GM21576 (cell line): ENCODE results near the gene ANO6.

Source experiments
- ATAC-seq: cut with Tn5 transposase; IDR thresholded peaks from one replicate; pipeline ENCODE4 v1.9.1; 2021; ENCODE audit warnings: mild to moderate bottlenecking, moderate library complexity; ENCODE audit not compliant: unreplicated experiment

Gene ANO6

GRCh38 chr12:45342171-45342570 lies 126.3 kb downstream of the ANO6 start:
- no peak for ATAC-seq

GRCh38 chr12:45342848-45343247 lies 127.0 kb downstream of the ANO6 start:
- ATAC-seq: no peak

GRCh38 chr12:45343269-45344051 lies 127.6 kb downstream of the ANO6 start:
- no peak for ATAC-seq

GRCh38 chr12:45348311-45348710 lies 132.4 kb downstream of the ANO6 start:
- no peak for ATAC-seq

GRCh38 chr12:45348986-45349385 lies 133.1 kb downstream of the ANO6 start:
- ATAC-seq: no peak

- ATAC-seq: no peak
Observed at GRCh38 chr12:45349916-45350315, 134.0 kb downstream of the ANO6 start.

GRCh38 chr12:45350861-45351260 lies 135.0 kb downstream of the ANO6 start:
- no peak for ATAC-seq

- ATAC-seq: no peak
Observed at GRCh38 chr12:45351921-45352670, 136.2 kb downstream of the ANO6 start.

- ATAC-seq: no peak
Observed at GRCh38 chr12:45353944-45354343, 138.0 kb downstream of the ANO6 start.

GRCh38 chr12:45354399-45354798 lies 138.5 kb downstream of the ANO6 start:
- ATAC-seq: peak; percentile 80

GRCh38 chr12:45355730-45356129 lies 139.8 kb downstream of the ANO6 start:
- no peak for ATAC-seq

- ATAC-seq: no peak
Observed at GRCh38 chr12:45356822-45357538, 141.1 kb downstream of the ANO6 start.

GRCh38 chr12:45357539-45358417 lies 141.9 kb downstream of the ANO6 start:
- ATAC-seq: no peak

- no peak for ATAC-seq
Observed at GRCh38 chr12:45362291-45362690, 146.4 kb downstream of the ANO6 start.

GRCh38 chr12:45363903-45364302 lies 148.0 kb downstream of the ANO6 start:
- ATAC-seq: no peak

GRCh38 chr12:45368841-45369489 lies 153.1 kb downstream of the ANO6 start:
- ATAC-seq: no peak

- ATAC-seq: no peak
Observed at GRCh38 chr12:45377815-45378214, 161.9 kb downstream of the ANO6 start.

GRCh38 chr12:45379261-45379660 lies 163.4 kb downstream of the ANO6 start:
- no peak for ATAC-seq

GRCh38 chr12:45381351-45381750 lies 165.5 kb downstream of the ANO6 start:
- ATAC-seq: no peak

- ATAC-seq: no peak
Observed at GRCh38 chr12:45388545-45388944, 172.7 kb downstream of the ANO6 start.
